Measurements from ENCODE around the gene LCE1F. TPM values are rescaled to one million over a fixed set of nuclear protein-coding genes. Genes with fewer than 3 reads are reported as not detected.

Gene LCE1F
- polyA plus RNA-seq, 4 donors: not detected

DNA sequence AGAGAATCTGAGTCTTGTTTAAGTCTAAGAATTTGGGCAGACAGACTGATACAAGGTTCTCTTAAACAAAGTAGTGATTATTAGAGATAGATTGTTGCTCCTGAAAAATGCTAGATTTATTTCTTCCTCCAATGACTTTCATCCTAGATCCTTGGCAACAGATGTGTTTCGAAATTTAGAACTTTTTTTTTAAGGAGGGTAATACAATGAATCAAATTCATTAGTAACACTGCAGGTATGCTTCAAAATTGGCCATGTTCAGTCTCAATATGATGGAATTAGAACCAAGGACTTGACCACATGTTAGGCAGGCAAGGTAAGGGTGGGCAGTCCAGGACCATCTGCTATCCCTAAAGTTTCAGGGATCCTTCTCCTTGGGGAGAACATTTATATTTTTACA lies 4.5 kb upstream of the LCE1F start:
- DNase-seq (ENCODE audit: low read depth in 4 of 4, low spot score in 3 of 4): no peak

DNA sequence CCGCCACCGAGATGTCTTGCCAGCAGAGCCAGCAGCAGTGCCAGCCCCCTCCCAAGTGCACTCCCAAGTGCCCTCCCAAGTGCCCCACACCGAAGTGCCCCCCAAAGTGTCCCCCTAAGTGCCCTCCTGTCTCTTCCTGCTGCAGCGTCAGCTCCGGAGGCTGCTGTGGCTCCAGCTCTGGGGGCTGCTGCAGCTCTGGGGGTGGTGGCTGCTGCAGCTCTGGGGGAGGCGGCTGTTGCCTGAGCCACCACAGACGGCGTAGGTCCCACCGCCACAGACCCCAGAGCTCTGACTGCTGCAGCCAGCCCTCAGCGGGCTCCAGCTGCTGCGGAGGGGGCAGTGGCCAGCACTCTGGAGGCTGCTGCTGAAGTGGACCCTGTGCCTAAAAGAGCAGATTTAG lies 1.4 kb downstream of the LCE1F start:
- no peak for DNase-seq (ENCODE audit: low read depth in 4 of 4, low spot score in 3 of 4)

DNA sequence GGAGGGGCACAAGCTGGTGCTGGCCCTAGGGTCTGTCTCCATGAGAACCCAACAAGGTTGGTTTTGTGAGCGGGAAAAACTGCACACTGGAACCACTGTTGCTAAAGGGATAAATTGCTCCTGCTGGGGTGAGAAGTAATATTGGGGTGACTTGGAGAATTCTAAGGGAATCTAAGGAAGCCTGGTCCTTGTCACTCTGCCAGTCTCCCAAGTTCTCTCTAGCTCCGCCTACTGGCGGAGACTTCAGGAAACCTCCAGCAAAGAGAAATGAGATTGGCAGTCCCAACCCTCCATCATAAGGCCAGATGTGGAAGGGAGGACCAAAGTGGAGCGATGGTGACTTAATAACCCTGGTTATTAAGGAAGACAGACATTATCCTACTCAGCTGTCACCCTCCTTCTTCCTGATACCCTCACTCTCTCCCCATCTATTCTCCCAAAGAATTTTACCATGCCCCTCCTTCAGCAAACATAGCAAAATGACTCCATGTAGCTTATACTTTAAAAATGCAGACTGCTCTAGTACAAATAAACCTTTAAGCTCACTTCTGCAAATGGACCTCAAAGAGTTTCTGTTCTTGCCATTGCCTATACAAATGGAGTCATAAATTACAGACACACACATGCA lies 2.7 kb downstream of the LCE1F start:
- no peak for DNase-seq (ENCODE audit: low read depth in 4 of 4, low spot score in 3 of 4)

DNA sequence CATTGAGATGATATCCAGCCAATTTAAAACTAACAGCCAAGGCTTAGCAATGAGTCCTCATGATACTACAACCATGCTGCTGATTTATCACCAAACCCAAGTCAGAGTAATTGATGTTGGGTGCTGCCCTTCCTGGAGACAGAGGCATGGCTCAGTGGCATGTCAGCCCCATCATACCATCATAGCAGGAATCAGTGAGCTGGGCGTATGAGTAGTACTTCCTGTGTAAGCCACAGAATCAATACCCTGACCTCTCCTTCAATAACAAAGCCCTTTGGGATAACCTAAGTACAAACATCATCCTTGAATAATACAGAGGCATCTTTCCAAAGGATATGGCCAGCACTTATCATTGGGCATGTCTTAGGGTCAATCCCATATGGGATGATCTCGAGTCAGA lies 8.2 kb downstream of the LCE1F start:
- DNase-seq (ENCODE audit: low read depth in 4 of 4, low spot score in 3 of 4): no peak

DNA sequence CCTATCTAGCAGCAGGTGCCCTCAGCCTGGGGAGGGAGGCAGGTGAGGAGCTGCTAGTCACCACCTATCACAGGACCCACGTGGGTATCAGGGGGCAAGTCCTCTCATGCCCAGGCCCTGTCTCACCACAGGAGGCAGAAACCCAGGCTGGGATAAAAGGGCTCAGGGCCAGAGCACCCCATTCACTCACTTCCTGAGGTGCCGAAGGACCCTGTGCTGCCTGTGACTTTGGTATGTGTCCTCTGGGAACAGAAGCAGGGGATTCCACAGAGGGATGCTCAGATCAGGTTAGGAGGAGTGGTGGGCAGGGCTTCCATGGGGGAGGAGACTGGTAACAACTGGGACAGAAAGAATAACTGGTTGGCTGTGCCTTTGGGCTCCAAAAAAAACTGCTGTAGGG lies 11.1 kb downstream of the LCE1F start, which contains the start of gene LCE1E:
LCE1E (plus strand) TSS at position 181 of the 400 bp plus-strand sequence. CDS start 1,043 bp downstream, outside the sequence.
- DNase-seq (ENCODE audit: low read depth in 4 of 4, low spot score in 3 of 4): no peak

DNA sequence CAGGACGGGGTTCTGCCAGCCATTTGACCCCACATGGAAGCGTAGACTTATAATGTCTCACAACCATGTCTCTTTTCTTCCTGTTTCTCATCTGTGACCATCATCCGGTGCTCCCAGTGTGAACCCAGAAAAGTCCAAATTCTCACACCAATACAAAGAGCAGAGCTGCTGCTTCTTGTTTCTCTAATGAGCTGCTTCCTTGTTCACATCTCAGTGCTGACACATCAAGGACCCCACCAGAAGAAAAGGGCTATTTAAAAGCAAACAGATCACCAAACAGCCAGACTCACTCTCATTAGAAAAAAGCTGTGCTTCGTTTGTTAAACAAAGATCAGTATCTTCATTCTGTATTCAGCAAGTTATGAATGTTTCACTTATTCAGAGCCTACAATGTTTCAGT lies 20.7 kb downstream of the LCE1F start:
- no peak for DNase-seq (ENCODE audit: low read depth in 4 of 4, low spot score in 3 of 4)

DNA sequence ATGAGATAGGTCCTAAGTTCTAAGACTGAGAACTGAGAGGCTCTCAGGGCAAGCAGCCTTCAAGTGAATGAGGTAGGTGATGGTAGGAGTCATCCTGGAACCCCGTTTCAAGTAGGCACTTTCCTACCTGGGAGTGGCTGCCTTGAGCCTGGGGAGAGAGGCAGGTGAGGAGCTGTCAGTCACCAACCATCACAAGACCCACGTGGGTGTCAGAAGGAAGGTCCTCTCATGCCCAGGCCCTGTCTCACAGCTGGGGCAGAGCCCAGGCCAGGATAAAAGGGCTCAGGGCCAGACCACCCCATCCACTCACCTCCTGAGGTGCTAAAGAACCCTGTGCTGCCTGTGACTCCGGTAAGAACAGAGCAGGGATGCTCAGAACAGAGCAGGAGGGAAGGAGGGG lies 21.5 kb downstream of the LCE1F start, which contains the start of gene LCE1D:
LCE1D (plus strand) TSS at position 301 of the 400 bp plus-strand sequence. CDS start 1,074 bp downstream, outside the sequence.
- DNase-seq (ENCODE audit: low read depth in 4 of 4, low spot score in 3 of 4): no peak

DNA sequence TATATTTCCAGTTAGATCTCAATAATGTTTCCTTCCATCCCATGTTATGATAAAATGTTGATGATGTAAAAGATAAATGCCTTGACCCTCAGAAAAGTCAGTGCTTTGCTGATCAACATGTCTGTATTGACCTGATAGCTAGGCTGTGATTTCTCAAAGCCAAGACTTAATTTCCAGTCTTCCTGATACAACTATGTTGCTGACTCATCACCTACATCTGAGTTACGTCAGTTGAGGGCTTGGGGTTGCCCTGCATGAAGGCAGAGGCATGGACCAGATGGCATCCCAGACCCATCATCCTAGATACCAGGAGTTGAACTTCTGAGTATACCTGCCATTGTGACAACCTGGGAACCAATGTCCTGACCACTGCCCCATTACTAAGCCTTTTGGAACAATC lies 26.4 kb downstream of the LCE1F start:
- DNase-seq (ENCODE audit: low read depth in 4 of 4, low spot score in 3 of 4): no peak

DNA sequence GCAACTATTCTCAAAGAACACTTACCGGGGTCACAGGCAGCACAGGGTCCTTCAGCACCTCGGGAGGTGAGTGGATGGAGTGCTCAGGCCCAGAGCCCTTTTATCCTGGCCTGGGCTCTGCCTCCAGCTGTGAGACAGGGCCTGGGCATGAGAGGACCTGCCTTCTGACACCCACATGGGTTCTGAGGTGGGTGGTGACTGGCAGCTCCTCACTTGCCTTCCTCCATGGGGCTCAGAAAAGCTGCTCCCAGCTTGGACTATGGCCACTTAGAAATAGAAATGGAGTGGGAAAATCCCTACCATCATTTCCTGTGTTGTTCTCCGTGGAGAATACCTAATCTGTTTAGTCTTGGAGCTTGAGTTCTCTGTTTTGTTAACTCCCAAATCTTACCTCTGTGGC lies 31.6 kb downstream of the LCE1F start, which contains the start of gene LCE1C:
LCE1C (minus strand) TSS at position 76 of the 400 bp plus-strand sequence. CDS start 1,173 bp downstream, outside the sequence.
- no peak for DNase-seq (ENCODE audit: low read depth in 4 of 4, low spot score in 3 of 4)

DNA sequence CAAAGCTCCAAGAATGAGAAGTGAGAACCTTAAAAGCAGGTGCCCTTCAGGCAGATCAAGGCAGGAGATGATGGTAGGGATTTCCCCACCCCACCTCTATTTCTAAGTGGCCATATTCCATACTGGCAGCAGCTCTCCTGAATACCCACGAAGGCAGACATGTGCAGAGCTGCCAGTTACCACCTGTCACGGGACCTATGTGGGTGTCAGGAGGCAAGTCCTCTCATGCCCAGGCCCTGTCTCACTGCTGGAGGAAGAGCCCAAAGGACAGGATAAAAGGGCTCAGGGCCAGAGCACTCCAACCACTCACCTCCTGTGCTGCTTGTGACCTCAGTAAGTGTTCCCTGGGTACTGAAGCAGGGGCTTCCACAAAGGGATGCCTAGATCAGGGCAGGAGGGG lies 36.1 kb downstream of the LCE1F start:
- DNase-seq (ENCODE audit: low read depth in 4 of 4, low spot score in 3 of 4): no peak

DNA sequence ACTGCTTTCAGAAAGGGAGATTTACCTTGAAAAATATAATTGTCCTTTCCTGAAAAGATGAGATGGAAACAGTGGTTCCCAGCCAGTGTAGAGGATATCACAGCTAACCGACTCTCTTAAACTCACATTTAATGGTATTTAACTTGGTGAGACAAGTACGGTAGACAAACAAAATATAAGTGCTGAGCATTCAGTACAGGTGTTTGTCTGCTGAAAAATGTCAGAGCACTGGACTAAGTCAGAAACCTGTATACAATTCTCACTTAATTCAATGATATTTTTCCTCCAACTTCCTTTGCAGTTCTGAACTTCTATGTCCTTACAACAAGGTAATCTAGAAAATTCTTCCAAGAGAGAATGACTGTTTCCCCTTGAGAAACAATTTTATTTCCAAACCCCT lies 36.7 kb downstream of the LCE1F start, which contains the start of gene LCE1B:
LCE1B (plus strand) TSS at position 301 of the 400 bp plus-strand sequence. CDS start 476 bp downstream, outside the sequence.
- DNase-seq (ENCODE audit: low read depth in 4 of 4, low spot score in 3 of 4): no peak

DNA sequence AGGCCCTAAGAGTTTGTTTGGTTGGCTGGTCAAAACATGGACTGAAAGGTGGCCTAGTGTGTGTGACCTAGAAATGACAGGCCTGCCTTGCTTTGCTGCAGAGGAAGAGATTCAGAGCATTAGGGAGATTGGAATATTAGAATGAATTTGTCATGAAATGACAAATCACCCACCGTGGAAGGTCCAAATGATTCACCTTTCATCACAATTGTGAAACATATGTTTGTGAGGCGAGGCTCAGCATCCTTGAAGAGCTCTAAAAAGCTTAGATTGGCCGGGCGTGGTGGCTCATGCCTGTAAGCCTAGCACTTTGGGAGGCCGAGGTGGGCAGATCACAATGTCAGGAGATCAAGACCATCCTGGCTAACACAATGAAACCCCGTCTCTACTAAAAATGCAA lies 42.4 kb downstream of the LCE1F start:
- DNase-seq (ENCODE audit: low read depth in 4 of 4, low spot score in 3 of 4): no peak

DNA sequence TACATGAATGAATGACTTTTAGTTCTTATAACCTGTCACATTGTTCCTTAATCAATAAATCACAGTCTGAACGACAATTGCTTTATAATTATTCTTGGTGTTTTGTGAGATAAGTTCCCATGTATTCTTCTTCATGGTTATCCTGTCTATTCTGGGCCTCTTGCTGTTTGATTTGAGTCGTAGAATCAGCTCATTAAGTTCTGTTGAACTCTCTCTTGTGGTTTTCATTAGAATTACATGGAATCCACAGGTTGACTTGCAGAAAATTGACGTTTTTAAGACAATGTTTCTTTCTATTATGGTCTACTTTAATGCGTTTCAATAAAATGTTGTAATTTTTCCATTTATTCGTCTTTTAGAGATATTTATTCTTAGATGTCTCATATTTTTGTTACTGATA lies 48.4 kb downstream of the LCE1F start:
- DNase-seq (ENCODE audit: low read depth in 4 of 4, low spot score in 3 of 4): no peak

DNA sequence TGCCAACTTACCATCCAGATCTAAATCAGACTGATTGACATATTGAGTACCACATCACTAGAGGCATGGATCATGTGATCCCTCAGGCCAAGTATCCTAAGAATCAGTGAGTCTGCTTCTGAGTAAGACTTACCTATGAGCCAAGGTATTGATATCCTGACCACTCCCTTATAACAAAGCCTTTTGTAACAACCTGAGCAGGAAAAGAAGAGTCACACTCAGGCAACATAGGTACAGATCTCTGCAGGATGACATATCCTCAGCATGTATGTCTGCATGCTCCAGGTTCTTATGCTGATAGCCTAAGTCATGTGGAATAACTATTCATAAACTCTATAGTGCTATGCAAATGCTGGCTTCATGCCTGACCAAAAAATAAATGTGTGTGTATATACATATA lies 50.0 kb downstream of the LCE1F start:
- no peak for DNase-seq (ENCODE audit: low read depth in 4 of 4, low spot score in 3 of 4)

Other genes starting within 250 kb of the LCE1F start
- not detected for gene LCE3E, start 208.4 kb upstream of the LCE1F start, polyA plus RNA-seq (ENCODE audit: insufficient read length in 4 of 4)
- not detected for gene LCE3D, start 194.6 kb upstream of the LCE1F start, polyA plus RNA-seq (ENCODE audit: insufficient read length in 4 of 4)
- not detected for gene LCE3C, start 174.9 kb upstream of the LCE1F start, polyA plus RNA-seq (ENCODE audit: insufficient read length in 4 of 4)
- gene LCE3B, start 161.3 kb upstream of the LCE1F start, polyA plus RNA-seq (ENCODE audit: insufficient read length in 4 of 4): not detected
- gene LCE3A, start 152.0 kb upstream of the LCE1F start, polyA plus RNA-seq (ENCODE audit: insufficient read length in 4 of 4): not detected
- not detected for gene LCE2D, start 111.8 kb upstream of the LCE1F start, polyA plus RNA-seq (ENCODE audit: insufficient read length in 4 of 4)
- gene LCE2C, start 99.9 kb upstream of the LCE1F start, polyA plus RNA-seq (ENCODE audit: insufficient read length in 4 of 4): not detected
- gene LCE2B, start 89.0 kb upstream of the LCE1F start, polyA plus RNA-seq (ENCODE audit: insufficient read length in 4 of 4): not detected
- not detected for gene LCE2A, start 76.8 kb upstream of the LCE1F start, polyA plus RNA-seq (ENCODE audit: insufficient read length in 4 of 4)
- not detected for gene LCE4A, start 67.0 kb upstream of the LCE1F start, polyA plus RNA-seq (ENCODE audit: insufficient read length in 4 of 4)
- not detected for gene KPRP, start 17.1 kb upstream of the LCE1F start, polyA plus RNA-seq (ENCODE audit: insufficient read length in 4 of 4)
- not detected for gene LCE1E, start 11.1 kb downstream of the LCE1F start, polyA plus RNA-seq (ENCODE audit: insufficient read length in 4 of 4)
- not detected for gene LCE1D, start 21.6 kb downstream of the LCE1F start, polyA plus RNA-seq (ENCODE audit: insufficient read length in 4 of 4)
- not detected for gene LCE1C, start 31.5 kb downstream of the LCE1F start, polyA plus RNA-seq (ENCODE audit: insufficient read length in 4 of 4)
- gene LCE1B, start 36.8 kb downstream of the LCE1F start, polyA plus RNA-seq (ENCODE audit: insufficient read length in 4 of 4): not detected
- not detected for gene LCE1A, start 52.3 kb downstream of the LCE1F start, polyA plus RNA-seq (ENCODE audit: insufficient read length in 4 of 4)
- gene LCE6A, start 67.7 kb downstream of the LCE1F start, polyA plus RNA-seq (ENCODE audit: insufficient read length in 4 of 4): not detected
- gene LCE7A, start 84.9 kb downstream of the LCE1F start, polyA plus RNA-seq (ENCODE audit: insufficient read length in 4 of 4): not detected
- not detected for gene SMCP, start 103.2 kb downstream of the LCE1F start, polyA plus RNA-seq (ENCODE audit: insufficient read length in 4 of 4)
- gene IVL, start 133.4 kb downstream of the LCE1F start, polyA plus RNA-seq (ENCODE audit: insufficient read length in 4 of 4): under 1 TPM in 3 of 4 donors, not detected in 1; 0.24 to 0.67 (median 0.55) TPM
- not detected for gene SPRR5, start 172.1 kb downstream of the LCE1F start, polyA plus RNA-seq (ENCODE audit: insufficient read length in 4 of 4)
- not detected for gene SPRR4, start 195.5 kb downstream of the LCE1F start, polyA plus RNA-seq (ENCODE audit: insufficient read length in 4 of 4)
- under 1 TPM in 1 of 4 donors, not detected in 3; 0.21 TPM for gene SPRR1A, start 208.9 kb downstream of the LCE1F start, polyA plus RNA-seq (ENCODE audit: insufficient read length in 4 of 4)
- under 1 TPM in 2 of 4 donors, not detected in 2; 0.18 to 0.49 TPM for gene SPRR3, start 226.6 kb downstream of the LCE1F start, polyA plus RNA-seq (ENCODE audit: insufficient read length in 4 of 4)